ENCODE measurements around the gene AIFM2.

AIFM2 gene

GRCh38 chr10:70139997-70140250 lies 7.3 kb upstream of the AIFM2 start:
- Histone ChIP-seq H3K27me3 (ENCODE audit: insufficient read depth, insufficient read length) (no peaks in the 10 kb centered on the region), H3K36me3 (ENCODE audit: insufficient read depth, insufficient read length, low read length) (peaks cover 9% of the 10 kb centered on the region), H3K9me3 (ENCODE audit: insufficient read depth, low read length) (no peaks in the 10 kb centered on the region), H3K4me1 (ENCODE audit: insufficient read depth, insufficient read length) (peaks cover 3% of the 10 kb centered on the region), H3K4me3 (ENCODE audit: insufficient read length, low read depth) (no peak overlapping the region), H3K9ac (ENCODE audit: insufficient read length, low read depth) (peak overlapping the region; percentile 10)
- TF ChIP-seq YY1 (IDR thresholded peaks at IDR 0.05; ENCODE audit: insufficient read depth, insufficient read length) = no peak
- no peak for TF ChIP-seq ZNF274 (IDR thresholded peaks at IDR 0.05; ENCODE audit: low read depth, low read length)
- no peak for TF ChIP-seq SUZ12 (IDR thresholded peaks at IDR 0.05; ENCODE audit: extremely low read depth, insufficient read depth, insufficient read length)
- no peak for DNase-seq (ENCODE audit: low read depth, low spot score)

- no peaks in the 10 kb centered on the region for H3K27me3 ChIP-seq (ENCODE audit: insufficient read depth, insufficient read length)
- no peaks in the 10 kb centered on the region for H3K9me3 ChIP-seq (ENCODE audit: insufficient read depth, low read length)
- DNase-seq (ENCODE audit: low read depth, low spot score) = no peak
- H3K4me1 ChIP-seq (ENCODE audit: insufficient read depth, insufficient read length) = peaks cover under 1% of the 10 kb centered on the region
- no peak for TF ChIP-seq ZNF274 (IDR thresholded peaks at IDR 0.05; ENCODE audit: low read depth, low read length)
- TF ChIP-seq SUZ12 (IDR thresholded peaks at IDR 0.05; ENCODE audit: extremely low read depth, insufficient read depth, insufficient read length) = no peak
- no peak for TF ChIP-seq YY1 (IDR thresholded peaks at IDR 0.05; ENCODE audit: insufficient read depth, insufficient read length)
- no peak overlapping the region for H3K4me3 ChIP-seq (ENCODE audit: insufficient read length, low read depth)
- peaks cover 9% of the 10 kb centered on the region for H3K36me3 ChIP-seq (ENCODE audit: insufficient read depth, insufficient read length, low read length)
- H3K9ac ChIP-seq (ENCODE audit: insufficient read length, low read depth) = peak overlapping the region; percentile 10
Measured at GRCh38 chr10:70139151-70139996, 6.7 kb upstream of the AIFM2 start.

- Histone ChIP-seq H3K9me3 (ENCODE audit: insufficient read depth, low read length) (no peaks in the 10 kb centered on the region), H3K4me1 (ENCODE audit: insufficient read depth, insufficient read length) (no peaks in the 10 kb centered on the region), H3K4me3 (ENCODE audit: insufficient read length, low read depth) (no peak overlapping the region), H3K27me3 (ENCODE audit: insufficient read depth, insufficient read length) (peaks cover 3% of the 10 kb centered on the region), H3K36me3 (ENCODE audit: insufficient read depth, insufficient read length, low read length) (peaks cover 5% of the 10 kb centered on the region), H3K9ac (ENCODE audit: insufficient read length, low read depth) (no peak overlapping the region)
- TF ChIP-seq ZNF274 (IDR thresholded peaks at IDR 0.05; ENCODE audit: low read depth, low read length) (no peak), YY1 (IDR thresholded peaks at IDR 0.05; ENCODE audit: insufficient read depth, insufficient read length) (no peak), SUZ12 (IDR thresholded peaks at IDR 0.05; ENCODE audit: extremely low read depth, insufficient read depth, insufficient read length) (no peak)
- no peak for DNase-seq (ENCODE audit: low read depth, low spot score)
Measured at GRCh38 chr10:70137927-70138883, 5.6 kb upstream of the AIFM2 start.

GRCh38 chr10:70137135-70137534 lies 4.5 kb upstream of the AIFM2 start:
- Histone ChIP-seq H3K4me1 (ENCODE audit: insufficient read depth, insufficient read length) (no peaks in the 10 kb centered on the region), H3K36me3 (ENCODE audit: insufficient read depth, insufficient read length, low read length) (peaks cover 5% of the 10 kb centered on the region), H3K27me3 (ENCODE audit: insufficient read depth, insufficient read length) (peaks cover 12% of the 10 kb centered on the region), H3K4me3 (ENCODE audit: insufficient read length, low read depth) (no peak overlapping the region), H3K9ac (ENCODE audit: insufficient read length, low read depth) (no peak overlapping the region), H3K9me3 (ENCODE audit: insufficient read depth, low read length) (no peaks in the 10 kb centered on the region)
- DNase-seq (ENCODE audit: low read depth, low spot score) = no peak
- TF ChIP-seq SUZ12 (IDR thresholded peaks at IDR 0.05; ENCODE audit: extremely low read depth, insufficient read depth, insufficient read length) (no peak), YY1 (IDR thresholded peaks at IDR 0.05; ENCODE audit: insufficient read depth, insufficient read length) (no peak), ZNF274 (IDR thresholded peaks at IDR 0.05; ENCODE audit: low read depth, low read length) (no peak)

- Histone ChIP-seq H3K9me3 (ENCODE audit: insufficient read depth, low read length) (no peaks in the 10 kb centered on the region), H3K27me3 (ENCODE audit: insufficient read depth, insufficient read length) (peaks cover 20% of the 10 kb centered on the region), H3K4me1 (ENCODE audit: insufficient read depth, insufficient read length) (no peaks in the 10 kb centered on the region), H3K4me3 (ENCODE audit: insufficient read length, low read depth) (no peak overlapping the region), H3K9ac (ENCODE audit: insufficient read length, low read depth) (no peak overlapping the region), H3K36me3 (ENCODE audit: insufficient read depth, insufficient read length, low read length) (peaks cover 5% of the 10 kb centered on the region)
- no peak for TF ChIP-seq ZNF274 (IDR thresholded peaks at IDR 0.05; ENCODE audit: low read depth, low read length)
- no peak for TF ChIP-seq SUZ12 (IDR thresholded peaks at IDR 0.05; ENCODE audit: extremely low read depth, insufficient read depth, insufficient read length)
- no peak for TF ChIP-seq YY1 (IDR thresholded peaks at IDR 0.05; ENCODE audit: insufficient read depth, insufficient read length)
- no peak for DNase-seq (ENCODE audit: low read depth, low spot score)
Measured at GRCh38 chr10:70135684-70136083, 3.1 kb upstream of the AIFM2 start.

- Histone ChIP-seq H3K9me3 (ENCODE audit: insufficient read depth, low read length) (no peaks in the 10 kb centered on the region), H3K4me1 (ENCODE audit: insufficient read depth, insufficient read length) (no peaks in the 10 kb centered on the region), H3K9ac (ENCODE audit: insufficient read length, low read depth) (no peak overlapping the region), H3K4me3 (ENCODE audit: insufficient read length, low read depth) (no peak overlapping the region), H3K36me3 (ENCODE audit: insufficient read depth, insufficient read length, low read length) (peaks cover 5% of the 10 kb centered on the region), H3K27me3 (ENCODE audit: insufficient read depth, insufficient read length) (peaks cover 20% of the 10 kb centered on the region)
- no peak for DNase-seq (ENCODE audit: low read depth, low spot score)
- TF ChIP-seq YY1 (IDR thresholded peaks at IDR 0.05; ENCODE audit: insufficient read depth, insufficient read length) (no peak), ZNF274 (IDR thresholded peaks at IDR 0.05; ENCODE audit: low read depth, low read length) (no peak), SUZ12 (IDR thresholded peaks at IDR 0.05; ENCODE audit: extremely low read depth, insufficient read depth, insufficient read length) (no peak)
Measured at GRCh38 chr10:70135046-70135445, 2.4 kb upstream of the AIFM2 start.

GRCh38 chr10:70131560-70131937 lies 1.1 kb downstream of the AIFM2 start:
- TF ChIP-seq SUZ12 (IDR thresholded peaks at IDR 0.05; ENCODE audit: extremely low read depth, insufficient read depth, insufficient read length) = no peak
- no peak for TF ChIP-seq ZNF274 (IDR thresholded peaks at IDR 0.05; ENCODE audit: low read depth, low read length)
- no peak for TF ChIP-seq YY1 (IDR thresholded peaks at IDR 0.05; ENCODE audit: insufficient read depth, insufficient read length)
- DNase-seq (ENCODE audit: low read depth, low spot score) = no peak
- Histone ChIP-seq H3K9me3 (ENCODE audit: insufficient read depth, low read length) (no peaks in the 10 kb centered on the region), H3K9ac (ENCODE audit: insufficient read length, low read depth) (no peak overlapping the region), H3K4me1 (ENCODE audit: insufficient read depth, insufficient read length) (no peaks in the 10 kb centered on the region), H3K4me3 (ENCODE audit: insufficient read length, low read depth) (no peak overlapping the region), H3K36me3 (ENCODE audit: insufficient read depth, insufficient read length, low read length) (no peaks in the 10 kb centered on the region), H3K27me3 (ENCODE audit: insufficient read depth, insufficient read length) (peaks cover 20% of the 10 kb centered on the region)
